Activated effector memory CD4-positive, alpha-beta T cell treated with anti-CD3 and anti-CD28 coated beads, Interleukin-2, amount 50 U/mL, for 16 hours (primary cell): Measurements from ENCODE around the gene ADAMTSL1.
"Not testable (repeated sequence)": the region's sequence is repeated elsewhere in the genome, so short reads cannot be mapped to it uniquely, and the experiment has no call there.

Experiments
- DNase-seq: peaks from one replicate; pipeline ENCODE4 v3.0.0-alpha.2; 2020

ADAMTSL1 gene

GRCh38 chr9:18921366-18922075 lies 447.6 kb downstream of the ADAMTSL1 start:
- no peak for DNase-seq

GRCh38 chr9:18922161-18922885 lies 448.4 kb downstream of the ADAMTSL1 start:
- no peak for DNase-seq

- DNase-seq, result no peak
Observed at GRCh38 chr9:18923167-18923566, 449.2 kb downstream of the ADAMTSL1 start.

GRCh38 chr9:18923671-18924430 lies 449.9 kb downstream of the ADAMTSL1 start:
- DNase-seq, result no peak

- no peak for DNase-seq
Observed at GRCh38 chr9:18925880-18926279, 451.9 kb downstream of the ADAMTSL1 start.

- DNase-seq, result no peak
Observed at GRCh38 chr9:18926513-18926912, 452.6 kb downstream of the ADAMTSL1 start.

GRCh38 chr9:18928711-18929110 lies 454.8 kb downstream of the ADAMTSL1 start:
- DNase-seq, result no peak

- not testable (repeated sequence) for DNase-seq
Observed at GRCh38 chr9:18930611-18931010, 456.7 kb downstream of the ADAMTSL1 start.

GRCh38 chr9:18935541-18935940 lies 461.6 kb downstream of the ADAMTSL1 start:
- DNase-seq, result no peak

GRCh38 chr9:18936094-18936871 lies 462.3 kb downstream of the ADAMTSL1 start:
- no peak for DNase-seq

- DNase-seq, result no peak
Observed at GRCh38 chr9:18939943-18940342, 466.0 kb downstream of the ADAMTSL1 start.

GRCh38 chr9:18941060-18941740 lies 467.2 kb downstream of the ADAMTSL1 start:
- no peak for DNase-seq

- no peak for DNase-seq
Observed at GRCh38 chr9:18942801-18943200, 468.8 kb downstream of the ADAMTSL1 start.

- no peak for DNase-seq
Observed at GRCh38 chr9:18947892-18948339, 474.0 kb downstream of the ADAMTSL1 start.

- no peak for DNase-seq
Observed at GRCh38 chr9:18951936-18952335, 478.0 kb downstream of the ADAMTSL1 start.

GRCh38 chr9:18955626-18956025 lies 481.7 kb downstream of the ADAMTSL1 start:
- DNase-seq, result no peak
